Common myeloid progenitor, CD34-positive (primary cell): ENCODE results near the gene KCNK5.

Source experiments
- CTCF ChIA-PET: fragments of 350-600 bp; sonication (Branson Sonifier 250); formaldehyde crosslinking; loops from one replicate; lab custom pipeline; 2021; ENCODE audit warnings: antibody characterized with exemption; lab: Charles Lee
- POLR2A ChIA-PET: fragments of 350-600 bp; sonication (Branson Sonifier 250); formaldehyde crosslinking; loops from one replicate; lab custom pipeline; 2021; ENCODE audit warnings: antibody characterized with exemption; lab: Charles Lee
- DNase-seq, 3 donors: peaks; one replicate each; pipeline versions ENCODE4 v3.0.0 to v3.0.0-alpha.2; 2013
- H3K27ac ChIP-seq, 2 experiments: 1 replicate in 1 of 2; 2 replicates in 1 of 2; pipeline ENCODE4 v1.7.0; 2013; ENCODE audit warnings: inconsistent platforms in 2 of 2, low read length in 2 of 2, mild to moderate bottlenecking in 2 of 2, low read depth in 1 of 2, moderate library complexity in 1 of 2; ENCODE audit not compliant: severe bottlenecking in 2 of 2, insufficient read depth in 1 of 2, poor library complexity in 1 of 2
- H3K27me3 ChIP-seq, 5 experiments: replicated peaks in 2 of 5; 1 replicate in 3 of 5; 2 replicates in 2 of 5; pipeline versions ENCODE4 v1.6.1 to v1.7.0; 2013; ENCODE audit warnings: low read length in 4 of 5, mild to moderate bottlenecking in 2 of 5, moderate library complexity in 2 of 5, inconsistent platforms in 1 of 5; ENCODE audit not compliant: insufficient read depth in 5 of 5, control insufficient read depth in 4 of 5
- H3K36me3 ChIP-seq, 4 experiments: 1 replicate in 2 of 4; 2 replicates in 2 of 4; pipeline versions ENCODE4 v1.6.1 to v1.7.0; 2013; ENCODE audit warnings: low read length in 3 of 4, control low read depth in 1 of 4, mild to moderate bottlenecking in 1 of 4; ENCODE audit not compliant: control insufficient read depth in 4 of 4, insufficient read depth in 4 of 4
- H3K4me1 ChIP-seq, 4 experiments: 1 replicate in 3 of 4; 2 replicates in 1 of 4; pipeline versions ENCODE4 v1.6.1 to v1.7.1; 2013; ENCODE audit warnings: low read length in 3 of 4, mild to moderate bottlenecking in 3 of 4, control low read depth in 1 of 4, inconsistent platforms in 1 of 4, moderate library complexity in 1 of 4; ENCODE audit not compliant: control insufficient read depth in 4 of 4, insufficient read depth in 4 of 4; ENCODE audit errors: control extremely low read depth in 1 of 4
- H3K4me3 ChIP-seq, 7 experiments: 1 replicate in 4 of 7; 2 replicates in 3 of 7; pipeline versions ENCODE4 v1.5.1 to v1.7.0; 2013; ENCODE audit warnings: mild to moderate bottlenecking in 7 of 7, low read length in 6 of 7, moderate library complexity in 6 of 7, inconsistent platforms in 2 of 7, low read depth in 2 of 7, control low read depth in 1 of 7; ENCODE audit not compliant: insufficient read depth in 4 of 7, control insufficient read depth in 1 of 7; ENCODE audit errors: extremely low read depth in 1 of 7
- H3K9me3 ChIP-seq, 5 experiments: 1 replicate in 4 of 5; 2 replicates in 1 of 5; pipeline versions ENCODE4 v1.6.1 to v1.7.1; 2013; ENCODE audit warnings: low read length in 4 of 5, mild to moderate bottlenecking in 2 of 5, inconsistent platforms in 1 of 5, low read depth in 1 of 5, moderate library complexity in 1 of 5; ENCODE audit not compliant: control insufficient read depth in 4 of 5, insufficient read depth in 2 of 5; ENCODE audit errors: control extremely low read depth in 1 of 5
- WGBS: methylation state at CpG from one replicate; pipeline ENCODE4 v1.1.5; 2013; ENCODE audit not compliant: insufficient coverage; 5-methylcytosine and 5-hydroxymethylcytosine counted together

The KCNK5 gene

DNA sequence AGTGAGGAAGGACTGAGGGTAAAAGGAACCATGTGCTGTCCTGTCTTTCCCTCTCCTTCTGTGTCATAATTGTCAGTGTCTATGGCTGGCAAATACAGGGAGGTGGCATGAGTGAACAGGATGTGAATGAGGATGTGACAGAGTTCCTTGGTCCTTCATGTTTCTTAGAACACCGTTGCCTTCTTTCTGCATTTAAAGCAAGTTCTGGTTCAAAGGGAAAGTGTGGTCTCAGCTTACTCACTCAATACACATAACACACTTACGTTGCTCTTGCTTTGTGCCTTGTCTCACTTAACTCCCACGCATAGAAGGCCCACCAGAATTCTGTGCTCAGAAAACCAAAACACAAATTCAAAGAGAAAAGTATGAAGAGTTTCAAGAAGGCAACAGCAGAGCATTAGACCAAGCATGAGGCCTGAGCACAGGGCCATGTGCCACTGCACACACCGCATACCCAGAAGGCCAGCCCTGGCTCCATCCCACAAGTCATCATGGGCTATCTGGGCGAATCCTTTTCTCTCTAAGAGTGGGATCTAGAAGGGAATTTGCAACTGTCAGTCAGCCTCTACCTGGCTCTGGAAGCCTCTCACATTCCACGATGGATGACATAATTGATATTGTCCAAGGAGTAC, 75.4 kb downstream of the KCNK5 start:
- no peak overlapping the region for H3K27ac ChIP-seq
- 95% methylated on average over 3 of the region's 6 CpGs for WGBS
- no peaks in the 10 kb centered on the region for H3K9me3 ChIP-seq
- DNase-seq: peak in 2 of 3 donors; percentile 42 to 50
- no peaks in the 10 kb centered on the region for H3K27me3 ChIP-seq
- peaks cover 3 to 41% (median 19%) of the 10 kb centered on the region in 4 experiments for H3K4me1 ChIP-seq
- POLR2A ChIA-PET: no interaction called here
- no peaks in the 10 kb centered on the region for H3K36me3 ChIP-seq
- CTCF ChIA-PET: interaction anchor here (1.1 to 1.7 kb wide), 5 partner anchors 12 to 157 kb away, joined by 4 to 8 read pairs (median 5); no protein-coding TSS in a partner anchor
- no peak overlapping the region for H3K4me3 ChIP-seq

DNA sequence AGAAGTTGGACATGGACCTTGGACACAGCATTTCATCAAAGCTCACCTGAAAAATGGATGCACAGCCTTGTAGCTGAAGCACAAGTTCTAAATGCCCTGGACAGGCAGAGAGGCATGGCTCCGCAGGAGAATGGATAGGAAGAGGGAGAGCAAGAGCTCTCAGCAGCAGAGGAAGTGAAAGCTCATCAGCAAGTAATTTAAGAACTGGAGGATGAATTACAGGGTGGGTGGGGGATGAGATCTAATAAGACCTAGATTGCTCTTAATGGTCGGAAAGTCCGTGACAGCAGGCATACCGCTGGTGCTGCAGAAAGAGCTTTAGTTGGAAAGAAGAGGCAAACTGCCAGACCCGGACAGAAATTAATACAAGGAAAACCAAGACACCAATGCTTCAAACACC, 77.0 kb downstream of the KCNK5 start:
- Histone ChIP-seq H3K27ac (no peak overlapping the region), H3K9me3 (no peaks in the 10 kb centered on the region), H3K4me3 (no peak overlapping the region), H3K4me1 (peaks cover 3 to 34% (median 19%) of the 10 kb centered on the region in 4 experiments), H3K36me3 (no peaks in the 10 kb centered on the region), H3K27me3 (no peaks in the 10 kb centered on the region)
- WGBS: 95% methylated on average over 4 of the region's 5 CpGs
- no peak for DNase-seq
- POLR2A ChIA-PET: no interaction called here
- CTCF ChIA-PET: interaction anchor here (0.7 to 1.9 kb wide), 6 partner anchors 13 to 157 kb away, joined by 3 to 6 read pairs (median 3); no protein-coding TSS in a partner anchor

DNA sequence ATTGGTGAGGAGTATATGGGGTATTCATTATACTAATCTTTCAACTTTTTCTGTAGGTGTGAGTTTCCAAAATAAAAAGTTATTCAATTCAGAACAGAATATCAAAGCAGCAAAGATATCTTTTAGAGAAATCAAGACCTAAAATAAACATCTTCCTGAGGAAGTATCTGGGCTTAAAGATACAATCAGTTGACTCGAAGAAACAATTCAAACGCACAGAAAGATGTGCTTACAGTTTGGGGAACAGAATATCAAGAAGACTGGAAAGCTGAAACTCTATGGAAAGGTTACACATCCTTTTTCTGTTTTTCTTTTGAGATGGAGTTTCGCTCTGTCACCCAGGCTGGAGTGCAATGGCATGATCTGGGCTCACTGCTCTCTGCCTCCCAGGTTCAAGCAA, 78.1 kb downstream of the KCNK5 start:
- CTCF ChIA-PET: interaction anchor here (0.6 to 1.9 kb wide), 4 partner anchors 12 to 179 kb away, joined by 3 to 4 read pairs (median 3); no protein-coding TSS in a partner anchor
- Histone ChIP-seq H3K4me3 (peak overlapping the region in 2 of 7 experiments; percentile 10 to 15), H3K27ac (no peak overlapping the region), H3K9me3 (no peaks in the 10 kb centered on the region), H3K36me3 (no peaks in the 10 kb centered on the region), H3K4me1 (peaks cover 3 to 34% (median 19%) of the 10 kb centered on the region in 4 experiments), H3K27me3 (no peaks in the 10 kb centered on the region)
- POLR2A ChIA-PET: no interaction called here
- peak in 2 of 3 donors; percentile 51 to 70 for DNase-seq
- 0% methylated on average over 3 of the region's 3 CpGs for whole genome bisulfite sequencing

- POLR2A ChIA-PET: no interaction called here
- Histone ChIP-seq H3K27ac (no peak overlapping the region), H3K27me3 (peaks cover 0 to 15% (median 3%) of the 10 kb centered on the region in 5 experiments), H3K4me3 (no peak overlapping the region), H3K36me3 (no peaks in the 10 kb centered on the region), H3K4me1 (peaks cover 0 to 14% (median 5%) of the 10 kb centered on the region in 4 experiments), H3K9me3 (peaks cover 0 to 6% (median 0%) of the 10 kb centered on the region in 5 experiments)
- CTCF ChIA-PET: no interaction called here
- no CpG with 5 or more reads among the region's 1 CpG for WGBS
- no peak for DNase-seq
Observed at GRCh38 chr6:39144481-39145173, 84.6 kb downstream of the KCNK5 start.

DNA sequence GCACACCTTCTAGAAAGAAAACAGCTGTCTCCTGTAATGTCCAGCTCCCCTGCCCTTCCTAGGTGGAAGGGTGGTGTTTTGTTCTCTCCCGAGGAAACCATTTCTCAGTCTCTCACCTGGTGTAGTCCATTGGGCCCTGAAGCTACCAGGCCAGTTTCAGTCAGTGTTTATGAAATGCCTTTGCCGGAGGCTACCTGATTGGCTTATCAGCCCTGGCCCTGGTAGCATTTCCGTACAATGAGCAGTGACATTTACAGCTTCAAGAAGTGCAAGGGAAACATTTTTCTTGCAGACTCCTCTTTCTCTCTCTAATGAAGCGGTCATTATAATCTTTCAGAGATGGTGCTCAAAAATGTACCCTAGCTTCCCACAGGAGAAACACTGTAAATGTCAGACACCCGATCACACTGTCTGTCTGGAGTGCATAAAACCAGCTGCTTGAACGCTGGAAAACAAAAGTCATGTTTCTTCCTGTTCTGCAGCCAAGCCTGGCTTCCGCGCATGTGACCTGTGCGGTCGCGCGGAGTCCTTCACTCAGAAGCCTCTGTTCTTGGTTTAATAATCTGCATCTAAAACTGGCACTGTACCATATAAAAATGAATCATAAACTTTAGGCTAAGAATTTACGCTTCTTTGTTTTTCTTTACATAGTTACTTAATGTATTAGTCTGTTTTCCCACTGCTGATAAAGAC, 85.9 kb downstream of the KCNK5 start:
- peaks cover 0 to 10% (median 4%) of the 10 kb centered on the region in 5 experiments for H3K9me3 ChIP-seq
- peak in 1 of 3 donors; percentile 65 for DNase-seq
- POLR2A ChIA-PET: no interaction called here
- H3K27me3 ChIP-seq: peaks cover 0 to 16% (median 3%) of the 10 kb centered on the region in 5 experiments
- H3K4me1 ChIP-seq: peaks cover 0 to 14% (median 5%) of the 10 kb centered on the region in 4 experiments
- CTCF ChIA-PET: interaction anchor here (1.2 kb wide), 1 partner anchor 25 kb away, joined by 3 read pairs; no protein-coding TSS in a partner anchor
- WGBS: 91% methylated on average over 9 of the region's 13 CpGs
- no peak overlapping the region for H3K27ac ChIP-seq
- H3K4me3 ChIP-seq: no peak overlapping the region
- H3K36me3 ChIP-seq: no peaks in the 10 kb centered on the region

GRCh38 chr6:39140556-39141167, 88.6 kb downstream of the KCNK5 start:
- WGBS: 40% methylated on average over 5 of the region's 7 CpGs
- H3K27me3 ChIP-seq: peaks cover 2 to 16% (median 3%) of the 10 kb centered on the region in 5 experiments
- ChIA-PET CTCF (interaction anchor here (0.9 kb wide), 1 partner anchor 17 kb away, joined by 4 read pairs; no protein-coding TSS in a partner anchor), POLR2A (no interaction called here)
- H3K9me3 ChIP-seq: peaks cover 0 to 13% (median 4%) of the 10 kb centered on the region in 5 experiments
- H3K4me1 ChIP-seq: peaks cover 0 to 14% (median 5%) of the 10 kb centered on the region in 4 experiments
- no peak for DNase-seq
- H3K27ac ChIP-seq: no peak overlapping the region
- H3K36me3 ChIP-seq: no peaks in the 10 kb centered on the region
- no peak overlapping the region for H3K4me3 ChIP-seq
